GM19351 (cell line): Measurements from ENCODE around the gene HCAR3.
"Not testable (repeated sequence)": the region's sequence is repeated elsewhere in the genome, so short reads cannot be mapped to it uniquely, and the experiment has no call there.

Source experiments
- ATAC-seq: cut with Tn5 transposase; IDR thresholded peaks from one replicate; pipeline ENCODE4 v1.9.1; 2021; ENCODE audit warnings: mild to moderate bottlenecking, moderate library complexity; ENCODE audit not compliant: unreplicated experiment

Gene HCAR3

GRCh38 chr12:122676015-122676414 is 40.6 kb downstream of the HCAR3 start:
- ATAC-seq, result not testable (repeated sequence)

GRCh38 chr12:122672515-122672914 is 44.1 kb downstream of the HCAR3 start:
- ATAC-seq, result no peak

- no peak for ATAC-seq
Measured at GRCh38 chr12:122669397-122670070, 47.1 kb downstream of the HCAR3 start.

GRCh38 chr12:122668268-122668667 is 48.3 kb downstream of the HCAR3 start:
- ATAC-seq, result no peak

GRCh38 chr12:122665759-122666158 is 50.9 kb downstream of the HCAR3 start:
- ATAC-seq, result no peak

GRCh38 chr12:122665349-122665748 is 51.3 kb downstream of the HCAR3 start:
- ATAC-seq, result no peak
